ENCODE data around the gene CDSN. TPM values are rescaled to one million over a fixed set of nuclear protein-coding genes. Genes with fewer than 3 reads are reported as not detected.

The CDSN gene
- total RNA-seq, 1 donor from 2014 or later = not detected

- no peaks in the 10 kb centered on the region for H3K4me1 Mint-ChIP-seq (ENCODE audit: low read depth)
- peaks cover 2% of the 10 kb centered on the region for H3K27me3 Mint-ChIP-seq (ENCODE audit: insufficient read depth)
- DNase-seq (ENCODE audit: low spot score) = no peak
- H3K27ac Mint-ChIP-seq = no peak overlapping the region
- no peaks in the 10 kb centered on the region for H3K9me3 Mint-ChIP-seq
- intact Hi-C loops (cut with micrococcal nuclease) = no loop called here
- H3K36me3 Mint-ChIP-seq (ENCODE audit: low read depth) = no peaks in the 10 kb centered on the region
- no peak overlapping the region for H3K4me3 Mint-ChIP-seq
These were observed 1.0 kb upstream of the CDSN start for GRCh38 chr6:31121131-31121790.

- Mint-ChIP-seq H3K9me3 (no peaks in the 10 kb centered on the region), H3K4me1 (ENCODE audit: low read depth) (no peaks in the 10 kb centered on the region), H3K27ac (no peak overlapping the region), H3K27me3 (ENCODE audit: insufficient read depth) (peaks cover 5% of the 10 kb centered on the region), H3K4me3 (no peak overlapping the region), H3K36me3 (ENCODE audit: low read depth) (no peaks in the 10 kb centered on the region)
- no peak for DNase-seq (ENCODE audit: low spot score)
- intact Hi-C loops (cut with micrococcal nuclease) = no loop called here
These were observed 2.1 kb downstream of the CDSN start for GRCh38 chr6:31118178-31118577.

GRCh38 chr6:31116661-31117385 is 3.4 kb downstream of the CDSN start:
- Mint-ChIP-seq H3K4me1 (ENCODE audit: low read depth) (no peaks in the 10 kb centered on the region), H3K4me3 (no peak overlapping the region), H3K27me3 (ENCODE audit: insufficient read depth) (peaks cover 5% of the 10 kb centered on the region), H3K27ac (no peak overlapping the region), H3K36me3 (ENCODE audit: low read depth) (no peaks in the 10 kb centered on the region), H3K9me3 (no peaks in the 10 kb centered on the region)
- intact Hi-C loops (cut with micrococcal nuclease) = no loop called here
- DNase-seq (ENCODE audit: low spot score) = no peak

GRCh38 chr6:31115941-31116560 is 4.2 kb downstream of the CDSN start:
- no peaks in the 10 kb centered on the region for H3K4me1 Mint-ChIP-seq (ENCODE audit: low read depth)
- DNase-seq (ENCODE audit: low spot score) = no peak
- no peak overlapping the region for H3K4me3 Mint-ChIP-seq
- intact Hi-C loops (cut with micrococcal nuclease) = no loop called here
- no peak overlapping the region for H3K27ac Mint-ChIP-seq
- H3K36me3 Mint-ChIP-seq (ENCODE audit: low read depth) = no peaks in the 10 kb centered on the region
- H3K9me3 Mint-ChIP-seq = no peaks in the 10 kb centered on the region
- H3K27me3 Mint-ChIP-seq (ENCODE audit: insufficient read depth) = peaks cover 5% of the 10 kb centered on the region

GRCh38 chr6:31114970-31115849 is 5.0 kb downstream of the CDSN start:
- Mint-ChIP-seq H3K27ac (no peak overlapping the region), H3K4me1 (ENCODE audit: low read depth) (no peaks in the 10 kb centered on the region), H3K4me3 (no peak overlapping the region), H3K36me3 (ENCODE audit: low read depth) (no peaks in the 10 kb centered on the region), H3K27me3 (ENCODE audit: insufficient read depth) (peaks cover 5% of the 10 kb centered on the region), H3K9me3 (no peaks in the 10 kb centered on the region)
- intact Hi-C loops (cut with micrococcal nuclease) = no loop called here
- DNase-seq (ENCODE audit: low spot score) = no peak

GRCh38 chr6:31114541-31114878 is 5.7 kb downstream of the CDSN start, which contains the start of gene PSORS1C1:
TSS of gene PSORS1C1 (plus strand) at chr6:31114800. CDS start at chr6:31129633, 14,833 bp downstream.
- Mint-ChIP-seq H3K4me1 (ENCODE audit: low read depth) (no peaks in the 10 kb centered on the region), H3K36me3 (ENCODE audit: low read depth) (no peaks in the 10 kb centered on the region), H3K9me3 (no peaks in the 10 kb centered on the region), H3K4me3 (no peak within 1 kb of the TSS), H3K27me3 (ENCODE audit: insufficient read depth) (peaks cover 10% of the 10 kb centered on the region), H3K27ac (no peak within 1 kb of the TSS)
- DNase-seq (ENCODE audit: low spot score) = no peak
- intact Hi-C loops (cut with micrococcal nuclease) = no loop called here

GRCh38 chr6:31113861-31114540 is 6.2 kb downstream of the CDSN start:
- DNase-seq (ENCODE audit: low spot score) = no peak
- H3K27me3 Mint-ChIP-seq (ENCODE audit: insufficient read depth) = peaks cover 12% of the 10 kb centered on the region
- no peak overlapping the region for H3K4me3 Mint-ChIP-seq
- intact Hi-C loops (cut with micrococcal nuclease) = no loop called here
- no peaks in the 10 kb centered on the region for H3K4me1 Mint-ChIP-seq (ENCODE audit: low read depth)
- no peak overlapping the region for H3K27ac Mint-ChIP-seq
- no peaks in the 10 kb centered on the region for H3K9me3 Mint-ChIP-seq
- H3K36me3 Mint-ChIP-seq (ENCODE audit: low read depth) = no peaks in the 10 kb centered on the region

GRCh38 chr6:31112478-31112877 is 7.8 kb downstream of the CDSN start, which contains the start of gene C6orf15:
TSS of gene C6orf15 (minus strand) at chr6:31112575. CDS start at chr6:31112555, 20 bp downstream.
- DNase-seq (ENCODE audit: low spot score) = no peak
- Mint-ChIP-seq H3K27me3 (ENCODE audit: insufficient read depth) (peaks cover 12% of the 10 kb centered on the region), H3K27ac (no peak within 1 kb of the TSS), H3K36me3 (ENCODE audit: low read depth) (no peaks in the 10 kb centered on the region), H3K9me3 (no peaks in the 10 kb centered on the region), H3K4me1 (ENCODE audit: low read depth) (no peaks in the 10 kb centered on the region), H3K4me3 (no peak within 1 kb of the TSS)
- intact Hi-C loops (cut with micrococcal nuclease) = no loop called here

GRCh38 chr6:31111712-31112111 is 8.5 kb downstream of the CDSN start:
- H3K36me3 Mint-ChIP-seq (ENCODE audit: low read depth) = no peaks in the 10 kb centered on the region
- no peaks in the 10 kb centered on the region for H3K4me1 Mint-ChIP-seq (ENCODE audit: low read depth)
- no peak overlapping the region for H3K27ac Mint-ChIP-seq
- no peaks in the 10 kb centered on the region for H3K9me3 Mint-ChIP-seq
- no peak overlapping the region for H3K4me3 Mint-ChIP-seq
- H3K27me3 Mint-ChIP-seq (ENCODE audit: insufficient read depth) = peaks cover 16% of the 10 kb centered on the region
- intact Hi-C loops (cut with micrococcal nuclease) = no loop called here
- DNase-seq (ENCODE audit: low spot score) = no peak

- H3K27ac Mint-ChIP-seq = no peak overlapping the region
- peaks cover 16% of the 10 kb centered on the region for H3K27me3 Mint-ChIP-seq (ENCODE audit: insufficient read depth)
- intact Hi-C loops (cut with micrococcal nuclease) = no loop called here
- H3K36me3 Mint-ChIP-seq (ENCODE audit: low read depth) = no peaks in the 10 kb centered on the region
- H3K4me1 Mint-ChIP-seq (ENCODE audit: low read depth) = no peaks in the 10 kb centered on the region
- no peak overlapping the region for H3K4me3 Mint-ChIP-seq
- no peaks in the 10 kb centered on the region for H3K9me3 Mint-ChIP-seq
- no peak for DNase-seq (ENCODE audit: low spot score)
These were observed 9.2 kb downstream of the CDSN start for GRCh38 chr6:31110825-31111582.

- intact Hi-C loops (cut with micrococcal nuclease) = no loop called here
- DNase-seq (ENCODE audit: low spot score) = no peak
- no peaks in the 10 kb centered on the region for H3K9me3 Mint-ChIP-seq
- peaks cover 14% of the 10 kb centered on the region for H3K27me3 Mint-ChIP-seq (ENCODE audit: insufficient read depth)
- H3K4me1 Mint-ChIP-seq (ENCODE audit: low read depth) = no peaks in the 10 kb centered on the region
- H3K4me3 Mint-ChIP-seq = no peak overlapping the region
- no peak overlapping the region for H3K27ac Mint-ChIP-seq
- H3K36me3 Mint-ChIP-seq (ENCODE audit: low read depth) = no peaks in the 10 kb centered on the region
These were observed 13.2 kb downstream of the CDSN start for GRCh38 chr6:31107052-31107451.

- Mint-ChIP-seq H3K9me3 (no peaks in the 10 kb centered on the region), H3K4me1 (ENCODE audit: low read depth) (no peaks in the 10 kb centered on the region), H3K36me3 (ENCODE audit: low read depth) (no peaks in the 10 kb centered on the region), H3K27ac (no peak overlapping the region), H3K27me3 (ENCODE audit: insufficient read depth) (peaks cover 18% of the 10 kb centered on the region), H3K4me3 (no peak overlapping the region)
- intact Hi-C loops (cut with micrococcal nuclease) = no loop called here
- DNase-seq (ENCODE audit: low spot score) = no peak
These were observed 17.1 kb downstream of the CDSN start for GRCh38 chr6:31103136-31103535.
